Ectodermal cell (in vitro differentiated cells): ENCODE results near the gene CDH4.

ENCODE experiments used
- H3K27ac ChIP-seq: 2 replicates; pipeline ENCODE4 v1.7.0; 2013; ENCODE audit warnings: mild to moderate bottlenecking, low read depth, low read length; ENCODE audit not compliant: insufficient read depth, poor library complexity, severe bottlenecking
- H3K27me3 ChIP-seq: 2 replicates; pipeline ENCODE4 v1.7.0; 2013; ENCODE audit warnings: mild to moderate bottlenecking, low read length; ENCODE audit not compliant: insufficient read depth, control insufficient read depth, poor library complexity, severe bottlenecking
- H3K36me3 ChIP-seq: one replicate; pipeline ENCODE4 v1.7.0; 2013; ENCODE audit warnings: low read length; ENCODE audit not compliant: control insufficient read depth, insufficient read depth
- H3K4me1 ChIP-seq: one replicate; pipeline ENCODE4 v1.7.0; 2013; ENCODE audit warnings: low read length; ENCODE audit not compliant: control insufficient read depth, insufficient read depth
- H3K4me3 ChIP-seq: 2 replicates; pipeline ENCODE4 v1.7.0; 2013; ENCODE audit warnings: low read depth, low read length, control low read depth; ENCODE audit not compliant: insufficient read depth
- H3K9me3 ChIP-seq: 2 replicates; pipeline ENCODE4 v1.7.0; 2013; ENCODE audit warnings: mild to moderate bottlenecking, low read length, moderate library complexity; ENCODE audit not compliant: control insufficient read depth
- WGBS, 2 experiments: methylation state at CpG; one replicate each; pipeline ENCODE4 v1.1.7; 2013; ENCODE audit warnings: missing lambda C conversion rate in 2 of 2; 5-methylcytosine and 5-hydroxymethylcytosine counted together

The CDH4 gene

GRCh38 chr20:61762886-61763739 is 511.1 kb downstream of the CDH4 start:
- no peak overlapping the region for H3K4me3 ChIP-seq
- WGBS, 2 experiments, result 92% methylated on average over 20 of the region's 20 CpGs
- no peaks in the 10 kb centered on the region for H3K27me3 ChIP-seq
- H3K36me3 ChIP-seq, result no peaks in the 10 kb centered on the region
- no peak overlapping the region for H3K27ac ChIP-seq
- H3K4me1 ChIP-seq, result no peaks in the 10 kb centered on the region
- H3K9me3 ChIP-seq, result no peaks in the 10 kb centered on the region

- no peaks in the 10 kb centered on the region for H3K27me3 ChIP-seq
- H3K9me3 ChIP-seq, result no peaks in the 10 kb centered on the region
- H3K27ac ChIP-seq, result no peak overlapping the region
- 91 to 94% methylated on average over 14 to 16 of the region's 18 CpGs for WGBS, 2 experiments
- no peak overlapping the region for H3K4me3 ChIP-seq
- H3K4me1 ChIP-seq, result no peaks in the 10 kb centered on the region
- no peaks in the 10 kb centered on the region for H3K36me3 ChIP-seq
Observed at GRCh38 chr20:61763740-61764400, 511.8 kb downstream of the CDH4 start.

GRCh38 chr20:61764471-61765025 is 512.5 kb downstream of the CDH4 start:
- Histone ChIP-seq H3K27ac (no peak overlapping the region), H3K27me3 (no peaks in the 10 kb centered on the region), H3K4me1 (no peaks in the 10 kb centered on the region), H3K4me3 (no peak overlapping the region), H3K36me3 (no peaks in the 10 kb centered on the region), H3K9me3 (no peaks in the 10 kb centered on the region)
- WGBS, 2 experiments, result 79 to 80% methylated on average over 17 of the region's 17 CpGs

- Histone ChIP-seq H3K27me3 (no peaks in the 10 kb centered on the region), H3K27ac (no peak overlapping the region), H3K4me1 (no peaks in the 10 kb centered on the region), H3K4me3 (no peak overlapping the region), H3K36me3 (no peaks in the 10 kb centered on the region), H3K9me3 (no peaks in the 10 kb centered on the region)
- WGBS, 2 experiments, result 92 to 93% methylated on average over 16 of the region's 16 CpGs
Observed at GRCh38 chr20:61765081-61765870, 513.2 kb downstream of the CDH4 start.

GRCh38 chr20:61765871-61766654 is 514.0 kb downstream of the CDH4 start:
- H3K27me3 ChIP-seq, result no peaks in the 10 kb centered on the region
- H3K9me3 ChIP-seq, result no peaks in the 10 kb centered on the region
- H3K27ac ChIP-seq, result no peak overlapping the region
- no peak overlapping the region for H3K4me3 ChIP-seq
- 84 to 85% methylated on average over 12 of the region's 12 CpGs for WGBS, 2 experiments
- H3K36me3 ChIP-seq, result no peaks in the 10 kb centered on the region
- no peaks in the 10 kb centered on the region for H3K4me1 ChIP-seq

- H3K27ac ChIP-seq, result no peak overlapping the region
- H3K27me3 ChIP-seq, result no peaks in the 10 kb centered on the region
- H3K36me3 ChIP-seq, result no peaks in the 10 kb centered on the region
- H3K4me3 ChIP-seq, result no peak overlapping the region
- no peaks in the 10 kb centered on the region for H3K4me1 ChIP-seq
- no peaks in the 10 kb centered on the region for H3K9me3 ChIP-seq
- 88 to 90% methylated on average over 15 of the region's 15 CpGs for WGBS, 2 experiments
Observed at GRCh38 chr20:61766921-61767610, 515.0 kb downstream of the CDH4 start.

GRCh38 chr20:61767761-61768494 is 515.9 kb downstream of the CDH4 start:
- 89 to 90% methylated on average over 13 to 14 of the region's 14 CpGs for WGBS, 2 experiments
- Histone ChIP-seq H3K9me3 (no peaks in the 10 kb centered on the region), H3K4me1 (no peaks in the 10 kb centered on the region), H3K27me3 (no peaks in the 10 kb centered on the region), H3K4me3 (no peak overlapping the region), H3K36me3 (no peaks in the 10 kb centered on the region), H3K27ac (no peak overlapping the region)

- no peak overlapping the region for H3K4me3 ChIP-seq
- H3K4me1 ChIP-seq, result no peaks in the 10 kb centered on the region
- no peaks in the 10 kb centered on the region for H3K9me3 ChIP-seq
- no peaks in the 10 kb centered on the region for H3K27me3 ChIP-seq
- 86 to 88% methylated on average over 16 of the region's 16 CpGs for WGBS, 2 experiments
- no peaks in the 10 kb centered on the region for H3K36me3 ChIP-seq
- H3K27ac ChIP-seq, result no peak overlapping the region
Observed at GRCh38 chr20:61768571-61769285, 516.7 kb downstream of the CDH4 start.
